Adrenal gland (tissue), 5 donors: Measurements from ENCODE around the gene NUDT22.

Experiments used
- CTCF ChIP-seq, 6 experiments: fragments of 450-650 bp in 4 of 6; fragments of 200-600 bp in 2 of 6; sonication (generic) in 1 of 6; IDR thresholded peaks; 1 replicate in 5 of 6; 2 replicates in 1 of 6; pipeline versions ENCODE4 v1.5.1 to v1.8.0; 2016 to 2021; ENCODE audit warnings: antibody characterized with exemption in 6 of 6, mild to moderate bottlenecking in 2 of 6, moderate library complexity in 1 of 6
- POLR2A ChIP-seq, 2 donors: fragments of 450-650 bp; IDR thresholded peaks; one replicate each; pipeline ENCODE4 v1.6.1; 2017; ENCODE audit warnings: antibody characterized with exemption in 2 of 2, mild to moderate bottlenecking in 2 of 2, moderate library complexity in 1 of 2
- donor health status: DM: no; HTN: no; CAD: no.

GRCh38 chr11:64267207-64267945, 41.3 kb downstream of the NUDT22 start:
- TF ChIP-seq CTCF (IDR thresholded peaks at IDR 0.05) (no peak), POLR2A (IDR thresholded peaks at IDR 0.05) (peak in 1 of 2 donors; percentile 23)
